ENCODE results near the gene SRRT. TPM values are rescaled to one million over a fixed set of nuclear protein-coding genes. Genes with fewer than 3 reads are reported as not detected.

The SRRT gene
- total and polyA plus RNA-seq, 2 donors from 2014 or later, result 58.2 to 127 TPM

DNA sequence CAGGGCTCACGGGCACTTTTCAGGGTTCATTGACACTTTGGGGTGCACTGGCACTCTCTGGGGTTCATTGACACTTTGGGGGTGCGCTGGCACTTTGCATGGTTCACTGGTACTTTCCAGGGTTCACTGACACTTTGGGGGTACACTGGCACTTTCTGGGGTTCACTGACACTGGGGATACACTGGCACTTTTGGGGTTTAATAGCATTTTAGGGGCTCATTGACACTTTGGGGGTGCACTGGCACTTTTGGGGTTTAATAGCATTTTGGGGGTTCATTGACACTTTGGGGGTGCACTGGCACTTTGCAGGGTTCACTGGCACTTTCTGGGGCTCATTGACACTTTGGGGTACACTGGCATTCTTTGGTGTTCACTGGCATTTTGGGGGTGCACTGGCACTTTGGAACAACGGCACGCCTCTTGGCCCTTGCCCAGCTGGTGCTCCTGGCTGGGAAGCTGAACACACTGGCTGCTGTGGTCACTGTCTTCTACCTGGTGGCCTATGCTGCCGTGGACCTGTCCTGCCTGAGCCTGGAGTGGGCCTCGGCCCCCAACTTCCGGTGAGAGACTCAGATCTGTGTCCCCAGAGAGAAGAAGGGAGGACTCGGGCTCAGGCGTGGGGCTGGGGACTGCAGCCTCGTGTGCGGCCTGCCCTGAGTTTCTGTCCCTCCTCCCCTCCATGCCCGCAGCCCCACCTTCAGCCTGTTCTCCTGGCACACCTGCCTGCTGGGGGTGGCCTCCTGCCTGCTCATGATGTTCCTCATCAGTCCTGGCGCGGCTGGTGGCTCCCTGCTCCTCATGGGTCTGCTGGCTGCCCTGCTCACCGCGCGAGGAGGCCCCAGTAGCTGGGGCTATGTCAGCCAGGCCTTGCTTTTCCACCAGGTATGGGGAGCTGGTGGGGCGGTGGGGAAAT lies 13.9 kb upstream of the SRRT start:
- Histone ChIP-seq H3K4me1 (ENCODE audit: control insufficient read depth in 2 of 3, insufficient read depth in 2 of 3, low read depth in 1 of 3, low read length in 3 of 3) (peaks cover 0 to 9% (median 8%) of the 10 kb centered on the region in 3 donors), H3K36me3 (ENCODE audit: control insufficient read depth in 2 of 3, insufficient read depth in 3 of 3, low read length in 3 of 3) (peaks cover 0 to 15% (median 2%) of the 10 kb centered on the region in 3 donors), H3K4me3 (ENCODE audit: low read length in 3 of 3) (no peak overlapping the region), H3K27ac (ENCODE audit: low read depth in 2 of 2, low read length in 2 of 2) (no peak overlapping the region), H3K27me3 (ENCODE audit: control insufficient read depth, insufficient read depth, low read length) (no peaks in the 10 kb centered on the region), H3K9me3 (ENCODE audit: control insufficient read depth in 2 of 3, insufficient read depth in 1 of 3, low read length in 3 of 3) (no peaks in the 10 kb centered on the region), H3K9ac (ENCODE audit: low read length in 3 of 3) (no peak overlapping the region)
- intact Hi-C loops (cut with DNase I), result no loop called here
- TF ChIP-seq, protein P1, sequence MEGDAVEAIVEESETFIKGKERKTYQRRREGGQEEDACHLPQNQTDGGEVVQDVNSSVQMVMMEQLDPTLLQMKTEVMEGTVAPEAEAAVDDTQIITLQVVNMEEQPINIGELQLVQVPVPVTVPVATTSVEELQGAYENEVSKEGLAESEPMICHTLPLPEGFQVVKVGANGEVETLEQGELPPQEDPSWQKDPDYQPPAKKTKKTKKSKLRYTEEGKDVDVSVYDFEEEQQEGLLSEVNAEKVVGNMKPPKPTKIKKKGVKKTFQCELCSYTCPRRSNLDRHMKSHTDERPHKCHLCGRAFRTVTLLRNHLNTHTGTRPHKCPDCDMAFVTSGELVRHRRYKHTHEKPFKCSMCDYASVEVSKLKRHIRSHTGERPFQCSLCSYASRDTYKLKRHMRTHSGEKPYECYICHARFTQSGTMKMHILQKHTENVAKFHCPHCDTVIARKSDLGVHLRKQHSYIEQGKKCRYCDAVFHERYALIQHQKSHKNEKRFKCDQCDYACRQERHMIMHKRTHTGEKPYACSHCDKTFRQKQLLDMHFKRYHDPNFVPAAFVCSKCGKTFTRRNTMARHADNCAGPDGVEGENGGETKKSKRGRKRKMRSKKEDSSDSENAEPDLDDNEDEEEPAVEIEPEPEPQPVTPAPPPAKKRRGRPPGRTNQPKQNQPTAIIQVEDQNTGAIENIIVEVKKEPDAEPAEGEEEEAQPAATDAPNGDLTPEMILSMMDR (IDR thresholded peaks at IDR 0.05; ENCODE audit: borderline replicate concordance, extremely low read depth, insufficient read depth), result no peak
- FAIRE-seq (no peak), DNase-seq (peak in 1 of 5 donors; percentile 66)

DNA sequence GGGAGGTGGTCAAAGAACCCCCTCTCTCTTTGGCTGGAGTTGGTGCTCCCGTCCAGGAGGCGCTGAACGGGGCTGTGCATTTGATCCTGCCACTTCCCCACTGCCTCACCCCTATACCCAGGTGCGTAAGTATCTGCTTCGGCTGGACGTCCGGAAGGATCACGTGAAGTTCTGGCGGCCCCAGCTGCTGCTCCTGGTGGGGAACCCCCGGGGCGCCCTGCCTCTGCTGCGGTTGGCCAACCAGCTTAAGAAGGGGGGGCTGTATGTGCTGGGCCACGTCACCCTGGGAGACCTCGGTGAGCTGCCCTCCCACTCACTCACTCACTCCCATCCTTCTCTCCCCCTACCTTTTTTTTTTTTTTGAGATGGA lies 13.3 kb upstream of the SRRT start:
- intact Hi-C loops (cut with DNase I), result no loop called here
- no peak for FAIRE-seq

DNA sequence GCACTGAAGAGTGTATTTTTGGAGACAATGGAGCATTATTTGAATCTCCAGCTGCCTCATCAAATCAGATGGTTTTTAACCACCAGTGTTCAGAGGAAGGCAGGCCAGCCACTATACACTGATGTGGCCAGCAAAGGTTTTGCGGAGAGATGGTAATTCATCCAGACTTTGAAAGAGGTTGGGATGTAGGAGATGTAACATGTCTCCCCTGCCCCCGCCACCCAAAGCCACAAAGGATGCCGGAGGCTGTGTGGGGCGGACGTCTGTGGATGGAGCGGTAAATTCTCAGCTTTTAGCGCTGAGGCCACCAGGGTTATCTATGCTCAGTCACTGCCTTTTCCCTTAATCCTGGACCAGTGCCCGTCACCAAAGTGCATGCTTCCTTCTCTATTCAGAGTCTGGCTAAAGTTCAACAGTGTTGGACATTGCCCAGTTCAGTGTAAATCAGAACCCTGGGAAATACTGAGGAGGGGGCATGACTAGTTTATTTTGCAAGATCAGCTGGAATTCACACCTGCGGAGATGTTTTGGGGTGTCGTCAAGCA lies 11.4 kb upstream of the SRRT start:
- TF ChIP-seq, protein P1 (IDR thresholded peaks at IDR 0.05; ENCODE audit: borderline replicate concordance, extremely low read depth, insufficient read depth), result no peak
- H3K36me3 ChIP-seq (ENCODE audit: control insufficient read depth in 2 of 3, insufficient read depth in 3 of 3, low read length in 3 of 3), result peaks cover 0 to 15% (median 2%) of the 10 kb centered on the region in 3 donors
- no peak overlapping the region for H3K27ac ChIP-seq (ENCODE audit: low read depth in 2 of 2, low read length in 2 of 2)
- intact Hi-C loops (cut with DNase I), result no loop called here
- H3K9me3 ChIP-seq (ENCODE audit: control insufficient read depth in 2 of 3, insufficient read depth in 1 of 3, low read length in 3 of 3), result no peaks in the 10 kb centered on the region
- DNase-seq (peak in 3 of 5 donors; percentile 32 to 86 (median 72)), FAIRE-seq (no peak)
- no peak overlapping the region for H3K4me3 ChIP-seq (ENCODE audit: low read length in 3 of 3)
- H3K27me3 ChIP-seq (ENCODE audit: control insufficient read depth, insufficient read depth, low read length), result no peaks in the 10 kb centered on the region
- H3K4me1 ChIP-seq (ENCODE audit: control insufficient read depth in 2 of 3, insufficient read depth in 2 of 3, low read depth in 1 of 3, low read length in 3 of 3), result peaks cover 0 to 20% (median 13%) of the 10 kb centered on the region in 3 donors
- H3K9ac ChIP-seq (ENCODE audit: low read length in 3 of 3), result no peak overlapping the region

More for the DNA sequence above, 13.3 kb upstream of the SRRT start:
- Histone ChIP-seq H3K9ac (ENCODE audit: low read length in 3 of 3) (no peak overlapping the region), H3K4me3 (ENCODE audit: low read length in 3 of 3) (no peak overlapping the region), H3K36me3 (ENCODE audit: control insufficient read depth in 2 of 3, insufficient read depth in 3 of 3, low read length in 3 of 3) (peaks cover 0 to 15% (median 2%) of the 10 kb centered on the region in 3 donors), H3K27me3 (ENCODE audit: control insufficient read depth, insufficient read depth, low read length) (no peaks in the 10 kb centered on the region), H3K9me3 (ENCODE audit: control insufficient read depth in 2 of 3, insufficient read depth in 1 of 3, low read length in 3 of 3) (no peaks in the 10 kb centered on the region), H3K4me1 (ENCODE audit: control insufficient read depth in 2 of 3, insufficient read depth in 2 of 3, low read depth in 1 of 3, low read length in 3 of 3) (peaks cover 0 to 13% (median 13%) of the 10 kb centered on the region in 3 donors), H3K27ac (ENCODE audit: low read depth in 2 of 2, low read length in 2 of 2) (no peak overlapping the region)
- DNase-seq, result no peak
- TF ChIP-seq, protein P1 (IDR thresholded peaks at IDR 0.05; ENCODE audit: borderline replicate concordance, extremely low read depth, insufficient read depth), result no peak
